GM12878 (cell line): ENCODE results near the gene SERPINF2. TPM values are rescaled to one million over a fixed set of nuclear protein-coding genes. Genes with fewer than 3 reads are reported as not detected.
A peak's percentile ranks its signal among the peaks of the same experiment; 100 is the strongest.

Experiments used
- BACH1 ChIP-seq: fragments of 450-650 bp; IDR thresholded peaks from 2 replicates; pipeline ENCODE4 v1.6.1; 2017; ENCODE audit warnings: mild to moderate bottlenecking, borderline replicate concordance
- CBFB ChIP-seq: IDR thresholded peaks from 2 replicates; pipeline ENCODE4 v1.6.1; 2016; ENCODE audit warnings: antibody characterized with exemption, low read depth
- EP300 ChIP-seq, 2 experiments: fragments of 150-350 bp in 1 of 2; IDR thresholded peaks; 2 replicates each; pipeline ENCODE4 v1.6.1; 2011 to 2012; ENCODE audit warnings: low read depth in 2 of 2, low read length in 2 of 2, borderline replicate concordance in 1 of 2, improper control_type of control experiment in 1 of 2, inconsistent platforms in 1 of 2; ENCODE audit not compliant: control insufficient read depth in 1 of 2
- FOXK2 ChIP-seq: fragments of 450-650 bp; IDR thresholded peaks from 2 replicates; pipeline ENCODE4 v1.6.1; 2017; ENCODE audit warnings: mild to moderate bottlenecking, moderate library complexity
- IKZF2 ChIP-seq, 2 experiments: fragments of 450-650 bp; IDR thresholded peaks; 2 replicates each; pipeline ENCODE4 v1.6.1; 2017; ENCODE audit warnings: mild to moderate bottlenecking in 2 of 2, moderate library complexity in 2 of 2
- JUNB ChIP-seq: IDR thresholded peaks from 2 replicates; pipeline ENCODE4 v1.6.1; 2016; ENCODE audit warnings: antibody characterized with exemption, mild to moderate bottlenecking
- KDM1A ChIP-seq: fragments of 200-600 bp; sonication (generic); IDR thresholded peaks from 2 replicates; pipeline ENCODE4 v1.6.1; 2016; ENCODE audit warnings: borderline replicate concordance
- MTA3 ChIP-seq: IDR thresholded peaks from 2 replicates; pipeline ENCODE4 v1.6.1; 2012; ENCODE audit warnings: low read length, inconsistent platforms, borderline replicate concordance
- MYB ChIP-seq: fragments of 150-350 bp; IDR thresholded peaks from 2 replicates; pipeline ENCODE4 v1.6.1; 2014; ENCODE audit warnings: mild to moderate bottlenecking, low read depth, low read length, borderline replicate concordance
- MYC ChIP-seq: IDR thresholded peaks from 2 replicates; pipeline ENCODE4 v1.6.1; 2011; ENCODE audit warnings: mild to moderate bottlenecking, low read length, moderate library complexity, inconsistent platforms; ENCODE audit not compliant: insufficient read depth, insufficient replicate concordance, insufficient read length, severe bottlenecking
- NR2C2 ChIP-seq: IDR thresholded peaks from 2 replicates; pipeline ENCODE4 v1.6.1; 2011; ENCODE audit warnings: borderline replicate concordance, low read depth; ENCODE audit not compliant: control insufficient read depth, insufficient read length
- TARDBP ChIP-seq: IDR thresholded peaks from 2 replicates; pipeline ENCODE4 v1.6.1; 2016; ENCODE audit warnings: borderline replicate concordance
- TCF7 ChIP-seq: IDR thresholded peaks from 2 replicates; pipeline ENCODE4 v1.6.1; 2014; ENCODE audit warnings: antibody characterized with exemption, borderline replicate concordance
- YY1 ChIP-seq: IDR thresholded peaks from 2 replicates; pipeline ENCODE4 v1.6.1; 2011; ENCODE audit warnings: low read depth, mild to moderate bottlenecking, low read length
- ZNF274 ChIP-seq: IDR thresholded peaks from one replicate; pipeline ENCODE4 v1.8.0; 2011; ENCODE audit not compliant: insufficient read length, insufficient read depth
- polyA plus RNA-seq, 11 experiments: library from polyadenylated mRNA; depleted of rRNA in 4 of 11; unstranded in 6 of 11; stranded (reverse) in 5 of 11; fragments of >200 nt; fragmentation: Nextera tagmentation in 4 of 11; fragmentation: Illumina TruSeq in 1 of 11; extraction: Ambion mirVana in 4 of 11; extraction: Trizol in 1 of 11; gene quantifications; 1 replicate in 1 of 11; 2 replicates in 10 of 11; pipeline versions ENCODE4 v1.2.1 to v1.2.3, GENCODE V29; 2011 to 2016; ENCODE audit warnings: inconsistent platforms in 2 of 11, missing spikeins in 2 of 11, low read depth in 1 of 11
- total RNA-seq, 4 experiments: library from RNA; depleted of rRNA in 3 of 4; stranded (reverse); fragments of >200 nt in 3 of 4; fragmentation: Illumina TruSeq in 1 of 4; extraction: Trizol in 1 of 4; gene quantifications; 2 replicates each; pipeline versions ENCODE4 v1.2.1 to v1.2.3, GENCODE V29; 2013 to 2021
- TF ChIP-seq, protein P1 (sequence below): fragments of 450-650 bp; formaldehyde crosslinking; IDR thresholded peaks from 2 replicates; pipeline ENCODE4 v1.4.0; 2022; ENCODE audit warnings: mild to moderate bottlenecking, moderate library complexity
- TF ChIP-seq, protein P2 (sequence below): IDR thresholded peaks from 2 replicates; pipeline ENCODE4 v1.6.1; 2011; ENCODE audit warnings: mild to moderate bottlenecking, low read depth, low read length, moderate library complexity; ENCODE audit not compliant: insufficient replicate concordance
- TF ChIP-seq, protein P3 (sequence below): fragments of 450-650 bp; IDR thresholded peaks from 2 replicates; pipeline ENCODE4 v1.6.1; 2017; ENCODE audit warnings: mild to moderate bottlenecking, moderate library complexity

SERPINF2 gene
- total and polyA plus RNA-seq, 10 of the 15 experiments (the other 5 are each of a cell fraction or from before 2014, with no cell fraction given), result 0.04 to 0.21 (median 0.12) TPM; not detected in 6

DNA sequence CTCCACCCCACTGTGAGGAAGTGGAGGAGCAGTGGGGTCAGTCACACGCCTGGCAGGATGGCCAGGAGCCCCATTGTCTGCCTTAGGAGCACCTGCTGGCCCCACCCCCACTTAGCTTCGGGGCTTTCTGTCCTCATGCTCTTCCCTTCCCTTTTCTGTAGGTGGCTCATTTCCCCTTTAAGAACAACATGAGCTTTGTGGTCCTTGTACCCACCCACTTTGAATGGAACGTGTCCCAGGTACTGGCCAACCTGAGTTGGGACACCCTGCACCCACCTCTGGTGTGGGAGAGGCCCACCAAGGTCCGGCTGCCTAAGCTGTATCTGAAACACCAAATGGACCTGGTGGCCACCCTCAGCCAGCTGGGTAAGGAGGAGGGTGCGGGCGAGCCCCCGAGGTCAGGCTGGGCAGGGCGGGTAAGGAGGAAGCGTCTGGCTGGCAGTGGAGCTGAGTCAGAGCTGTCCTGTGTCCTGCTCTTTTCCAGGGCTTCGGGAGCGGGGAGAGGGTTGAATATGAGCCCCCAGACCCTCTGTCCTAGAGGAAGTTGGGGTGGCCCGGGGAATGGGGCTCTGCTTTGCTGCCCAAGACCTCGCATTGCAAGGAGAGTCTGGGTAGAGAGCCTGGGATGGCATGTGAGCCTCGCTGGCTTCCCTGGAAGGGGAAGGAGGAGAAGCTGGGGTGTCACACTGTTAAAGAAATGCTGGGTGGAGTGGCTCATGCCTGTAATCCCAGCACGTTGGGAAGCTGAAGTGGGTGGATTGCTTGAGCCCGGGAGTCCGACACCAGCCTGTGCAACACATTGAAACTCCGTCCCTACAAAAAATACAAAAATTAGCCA lies 10.0 kb downstream of the SERPINF2 start (continued):
- TF ChIP-seq MYC (no peak), YY1 (no peak), EP300 (IDR thresholded peaks at IDR 0.05; ENCODE audit: borderline replicate concordance in 1 of 2, control insufficient read depth in 1 of 2, low read depth in 2 of 2, low read length in 2 of 2) (no peak), CBFB (no peak), TARDBP (no peak), IKZF2 (IDR thresholded peaks at IDR 0.05) (peak in 1 of 2 experiments; percentile 24; a peak in 2 of 4 replicates), ZNF274 (no peak), FOXK2 (no peak), NR2C2 (no peak), MTA3 (no peak), TCF7 (no peak), MYB (no peak), BACH1 (no peak), JUNB (no peak), KDM1A (no peak)
- TF ChIP-seq, protein P1, sequence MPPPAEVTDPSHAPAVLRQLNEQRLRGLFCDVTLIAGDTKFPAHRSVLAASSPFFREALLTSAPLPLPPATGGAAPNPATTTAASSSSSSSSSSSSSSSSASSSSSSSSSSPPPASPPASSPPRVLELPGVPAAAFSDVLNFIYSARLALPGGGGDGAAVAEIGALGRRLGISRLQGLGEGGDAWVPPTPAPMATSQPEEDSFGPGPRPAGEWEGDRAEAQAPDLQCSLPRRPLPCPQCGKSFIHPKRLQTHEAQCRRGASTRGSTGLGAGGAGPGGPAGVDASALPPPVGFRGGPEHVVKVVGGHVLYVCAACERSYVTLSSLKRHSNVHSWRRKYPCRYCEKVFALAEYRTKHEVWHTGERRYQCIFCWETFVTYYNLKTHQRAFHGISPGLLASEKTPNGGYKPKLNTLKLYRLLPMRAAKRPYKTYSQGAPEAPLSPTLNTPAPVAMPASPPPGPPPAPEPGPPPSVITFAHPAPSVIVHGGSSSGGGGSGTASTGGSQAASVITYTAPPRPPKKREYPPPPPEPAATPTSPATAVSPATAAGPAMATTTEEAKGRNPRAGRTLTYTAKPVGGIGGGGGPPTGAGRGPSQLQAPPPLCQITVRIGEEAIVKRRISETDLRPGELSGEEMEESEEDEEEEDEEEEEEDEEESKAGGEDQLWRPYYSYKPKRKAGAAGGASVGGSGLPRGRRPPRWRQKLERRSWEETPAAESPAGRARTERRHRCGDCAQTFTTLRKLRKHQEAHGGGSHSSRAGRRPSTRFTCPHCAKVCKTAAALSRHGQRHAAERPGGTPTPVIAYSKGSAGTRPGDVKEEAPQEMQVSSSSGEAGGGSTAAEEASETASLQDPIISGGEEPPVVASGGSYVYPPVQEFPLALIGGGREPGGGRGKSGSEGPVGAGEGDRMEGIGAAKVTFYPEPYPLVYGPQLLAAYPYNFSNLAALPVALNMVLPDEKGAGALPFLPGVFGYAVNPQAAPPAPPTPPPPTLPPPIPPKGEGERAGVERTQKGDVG, result no peak
- TF ChIP-seq, protein P2, sequence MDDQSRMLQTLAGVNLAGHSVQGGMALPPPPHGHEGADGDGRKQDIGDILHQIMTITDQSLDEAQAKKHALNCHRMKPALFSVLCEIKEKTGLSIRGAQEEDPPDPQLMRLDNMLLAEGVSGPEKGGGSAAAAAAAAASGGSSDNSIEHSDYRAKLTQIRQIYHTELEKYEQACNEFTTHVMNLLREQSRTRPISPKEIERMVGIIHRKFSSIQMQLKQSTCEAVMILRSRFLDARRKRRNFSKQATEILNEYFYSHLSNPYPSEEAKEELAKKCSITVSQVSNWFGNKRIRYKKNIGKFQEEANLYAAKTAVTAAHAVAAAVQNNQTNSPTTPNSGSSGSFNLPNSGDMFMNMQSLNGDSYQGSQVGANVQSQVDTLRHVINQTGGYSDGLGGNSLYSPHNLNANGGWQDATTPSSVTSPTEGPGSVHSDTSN, result no peak
- TF ChIP-seq, protein P3, sequence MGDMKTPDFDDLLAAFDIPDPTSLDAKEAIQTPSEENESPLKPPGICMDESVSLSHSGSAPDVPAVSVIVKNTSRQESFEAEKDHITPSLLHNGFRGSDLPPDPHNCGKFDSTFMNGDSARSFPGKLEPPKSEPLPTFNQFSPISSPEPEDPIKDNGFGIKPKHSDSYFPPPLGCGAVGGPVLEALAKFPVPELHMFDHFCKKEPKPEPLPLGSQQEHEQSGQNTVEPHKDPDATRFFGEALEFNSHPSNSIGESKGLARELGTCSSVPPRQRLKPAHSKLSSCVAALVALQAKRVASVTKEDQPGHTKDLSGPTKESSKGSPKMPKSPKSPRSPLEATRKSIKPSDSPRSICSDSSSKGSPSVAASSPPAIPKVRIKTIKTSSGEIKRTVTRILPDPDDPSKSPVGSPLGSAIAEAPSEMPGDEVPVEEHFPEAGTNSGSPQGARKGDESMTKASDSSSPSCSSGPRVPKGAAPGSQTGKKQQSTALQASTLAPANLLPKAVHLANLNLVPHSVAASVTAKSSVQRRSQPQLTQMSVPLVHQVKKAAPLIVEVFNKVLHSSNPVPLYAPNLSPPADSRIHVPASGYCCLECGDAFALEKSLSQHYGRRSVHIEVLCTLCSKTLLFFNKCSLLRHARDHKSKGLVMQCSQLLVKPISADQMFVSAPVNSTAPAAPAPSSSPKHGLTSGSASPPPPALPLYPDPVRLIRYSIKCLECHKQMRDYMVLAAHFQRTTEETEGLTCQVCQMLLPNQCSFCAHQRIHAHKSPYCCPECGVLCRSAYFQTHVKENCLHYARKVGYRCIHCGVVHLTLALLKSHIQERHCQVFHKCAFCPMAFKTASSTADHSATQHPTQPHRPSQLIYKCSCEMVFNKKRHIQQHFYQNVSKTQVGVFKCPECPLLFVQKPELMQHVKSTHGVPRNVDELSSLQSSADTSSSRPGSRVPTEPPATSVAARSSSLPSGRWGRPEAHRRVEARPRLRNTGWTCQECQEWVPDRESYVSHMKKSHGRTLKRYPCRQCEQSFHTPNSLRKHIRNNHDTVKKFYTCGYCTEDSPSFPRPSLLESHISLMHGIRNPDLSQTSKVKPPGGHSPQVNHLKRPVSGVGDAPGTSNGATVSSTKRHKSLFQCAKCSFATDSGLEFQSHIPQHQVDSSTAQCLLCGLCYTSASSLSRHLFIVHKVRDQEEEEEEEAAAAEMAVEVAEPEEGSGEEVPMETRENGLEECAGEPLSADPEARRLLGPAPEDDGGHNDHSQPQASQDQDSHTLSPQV, result no peak
